Fibroblast of skin of left biceps (primary cell): ENCODE results near the gene BGN.

Experiments
- DNase-seq, 2 experiments: peaks; one replicate each; pipeline ENCODE4 v3.0.0-alpha.2; 2013; ENCODE audit warnings: low read depth in 2 of 2

Gene BGN

DNA sequence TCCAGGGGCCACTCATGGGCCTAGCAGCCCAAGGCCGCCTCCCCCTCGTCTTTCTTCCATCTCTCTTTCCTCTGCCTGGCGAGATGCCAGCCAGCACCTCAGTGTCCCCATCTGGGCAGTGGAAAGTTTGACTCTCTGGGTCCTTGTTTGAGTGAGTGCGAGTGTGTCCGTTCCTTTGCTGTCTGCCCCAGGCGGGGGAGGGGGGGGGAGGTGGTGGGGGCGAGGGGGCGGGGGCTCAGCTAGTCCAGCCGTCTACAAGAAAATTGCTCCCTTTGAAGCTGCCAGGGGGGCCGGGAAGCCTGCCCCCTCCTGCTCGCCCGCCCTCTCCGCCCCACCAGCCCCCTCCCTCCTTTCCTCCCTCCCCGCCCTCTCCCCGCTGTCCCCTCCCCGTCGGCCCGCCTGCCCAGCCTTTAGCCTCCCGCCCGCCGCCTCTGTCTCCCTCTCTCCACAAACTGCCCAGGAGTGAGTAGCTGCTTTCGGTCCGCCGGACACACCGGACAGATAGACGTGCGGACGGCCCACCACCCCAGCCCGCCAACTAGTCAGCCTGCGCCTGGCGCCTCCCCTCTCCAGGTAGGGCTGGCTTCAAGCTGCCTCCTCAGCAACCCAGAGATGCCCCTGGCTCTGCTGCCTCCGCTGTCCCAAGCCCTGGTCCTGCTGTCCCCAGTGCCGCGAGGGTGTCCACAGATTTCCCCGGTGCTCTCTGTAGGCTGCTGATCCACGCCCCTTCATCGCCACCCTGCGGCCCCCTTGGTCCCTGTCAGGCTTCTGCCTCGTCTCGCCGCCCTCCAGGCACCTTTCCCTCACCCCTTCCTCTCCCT, at the start of gene BGN:
Gene BGN, plus strand, starts transcription at position 440 of the 821 bp plus-strand sequence. CDS start 9,652 bp downstream, outside the sequence.
- DNase-seq = no peak

DNA sequence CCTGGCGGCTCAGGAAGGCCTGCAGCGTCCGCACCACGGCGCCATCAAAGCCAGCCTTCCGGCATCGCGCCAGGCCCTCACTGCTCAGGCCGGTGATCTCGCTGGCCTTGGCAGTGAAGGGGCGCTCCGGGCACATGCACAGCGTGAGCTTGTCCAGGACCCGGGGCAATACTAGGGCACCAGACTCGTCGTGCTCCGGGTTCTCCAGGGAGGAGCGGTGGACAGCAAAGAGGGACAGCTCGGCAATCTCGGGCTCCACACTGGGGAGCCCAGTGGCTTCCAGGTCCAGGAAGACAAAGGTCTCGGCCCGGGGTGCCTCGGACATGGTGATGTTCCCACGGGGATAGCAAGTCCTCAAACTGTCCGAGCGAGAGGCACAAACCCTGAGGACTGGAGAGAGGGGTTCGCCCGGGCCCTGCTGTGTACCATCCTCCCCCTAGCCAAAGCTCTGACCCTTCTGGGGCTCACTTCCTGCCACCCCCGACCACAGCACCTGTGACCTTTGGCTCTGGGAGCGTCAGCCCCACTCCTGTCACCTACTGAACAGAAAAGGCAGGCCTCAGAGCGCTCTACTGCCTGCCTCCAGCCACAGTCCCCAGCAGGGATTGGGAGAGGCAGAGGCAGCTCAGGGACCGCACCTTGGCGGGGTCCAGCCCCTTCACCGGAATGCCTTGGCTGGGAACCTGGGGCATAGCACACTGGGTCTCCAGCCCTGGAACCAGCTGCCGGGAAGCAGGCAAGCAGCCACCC, 49.5 kb upstream of the BGN start:
- DNase-seq = no peak

DNA sequence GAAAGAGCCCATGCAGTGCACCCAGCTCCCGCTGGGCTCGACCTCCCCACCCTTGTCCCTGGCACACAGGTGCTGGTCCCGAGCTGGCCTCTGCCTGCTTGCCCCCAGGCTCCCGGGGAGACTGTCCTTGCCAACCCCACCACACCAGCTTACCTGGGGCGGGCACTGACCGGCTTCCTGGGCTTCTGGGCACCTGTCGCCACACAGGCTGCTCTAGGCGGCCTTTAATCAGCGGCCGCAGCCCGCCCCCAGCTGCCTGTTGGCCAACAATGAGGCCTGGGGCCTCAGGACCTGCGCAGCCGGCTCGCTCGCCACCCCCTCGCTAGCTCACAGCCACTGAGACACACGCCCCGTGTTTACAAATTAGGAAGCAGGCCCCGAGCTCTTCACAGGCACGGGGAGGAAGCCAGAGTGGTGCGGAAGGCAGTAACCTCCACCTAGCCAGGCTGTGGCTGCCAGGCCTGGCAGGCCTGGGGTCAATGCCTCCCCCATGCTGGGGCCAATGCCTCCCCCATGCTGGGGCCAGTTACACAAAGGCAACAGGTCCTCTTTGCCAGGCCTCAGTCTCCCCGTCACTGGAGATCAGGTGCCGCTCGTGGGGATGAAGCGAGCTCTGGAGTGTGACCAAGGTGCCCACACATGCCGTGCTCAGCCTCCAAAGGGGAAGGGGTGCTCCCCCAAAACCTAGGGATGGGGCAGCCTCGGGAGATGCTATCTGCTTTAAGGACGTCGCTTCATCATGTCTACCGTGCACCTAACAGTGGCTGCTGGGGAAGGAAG, 48.7 kb upstream of the BGN start, which contains the start of gene TREX2:
Gene TREX2, minus strand, starts transcription at position 201 of the 780 bp plus-strand sequence. CDS start 626 bp downstream, outside the sequence.
- DNase-seq = no peak

DNA sequence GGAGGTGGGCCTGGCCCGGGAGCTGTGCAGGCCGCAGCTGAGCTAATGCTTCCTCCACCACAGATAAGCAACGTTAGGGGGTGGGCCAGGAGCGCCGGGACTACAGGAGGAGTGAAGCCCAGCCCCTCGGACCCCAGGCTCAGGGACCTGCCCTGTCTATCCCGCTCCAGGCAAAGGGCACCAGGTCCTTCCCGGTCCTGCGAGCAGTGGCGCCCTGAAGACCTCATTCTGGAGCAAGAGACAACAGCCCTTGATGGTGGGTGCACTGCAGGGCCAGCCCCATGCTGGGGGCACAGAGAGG, 48.2 kb upstream of the BGN start:
- DNase-seq = no peak

DNA sequence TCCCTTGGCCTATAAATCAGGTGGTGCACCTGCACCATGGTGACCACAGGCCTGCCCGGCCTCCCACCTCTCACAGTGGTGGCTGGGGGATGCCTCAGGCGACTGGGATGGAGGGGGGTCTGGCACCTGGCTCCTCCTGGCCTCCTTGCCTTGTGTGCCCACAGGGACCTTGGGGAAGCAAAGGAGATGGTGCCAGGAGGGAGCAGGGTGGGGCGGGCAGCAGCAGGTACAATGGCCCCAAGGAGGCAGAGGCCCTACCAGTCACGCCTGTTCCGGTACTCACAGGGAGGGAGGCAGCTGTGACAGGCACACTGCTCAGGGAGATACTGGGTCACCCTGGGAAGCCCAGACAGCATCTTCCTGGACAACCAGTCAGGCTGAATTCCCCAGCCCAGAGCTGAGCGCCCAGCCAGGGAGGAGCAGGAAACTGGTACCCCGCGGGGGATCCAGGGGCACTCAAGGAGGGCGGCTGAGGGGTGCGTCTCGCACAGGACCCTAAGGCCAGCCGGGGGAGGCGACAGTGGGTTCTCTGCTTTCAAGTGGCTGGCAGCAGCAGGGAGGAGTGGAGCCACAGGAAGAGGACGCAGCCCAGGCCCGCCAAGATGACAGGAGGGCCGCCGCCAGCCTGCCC, 47.7 kb upstream of the BGN start:
- no peak for DNase-seq

DNA sequence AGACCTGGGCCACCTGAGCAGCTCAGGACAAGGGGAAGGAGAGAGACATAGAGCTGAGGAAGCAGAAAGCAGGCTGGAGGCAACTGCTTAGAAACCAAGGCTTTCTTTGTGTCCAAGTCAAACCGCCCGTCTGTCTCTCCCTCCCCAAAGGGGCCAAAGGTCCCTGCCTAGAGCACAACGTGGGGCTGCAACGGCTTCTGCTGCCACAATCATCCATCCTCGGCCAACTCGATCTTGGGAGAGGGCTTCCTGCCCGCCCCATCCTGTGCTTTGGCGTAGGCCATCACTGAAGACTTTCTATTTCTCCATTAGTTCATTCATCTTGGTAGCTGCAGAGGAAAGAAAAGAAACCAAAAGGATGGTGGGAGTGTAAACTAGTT, 47.2 kb upstream of the BGN start:
- no peak for DNase-seq

DNA sequence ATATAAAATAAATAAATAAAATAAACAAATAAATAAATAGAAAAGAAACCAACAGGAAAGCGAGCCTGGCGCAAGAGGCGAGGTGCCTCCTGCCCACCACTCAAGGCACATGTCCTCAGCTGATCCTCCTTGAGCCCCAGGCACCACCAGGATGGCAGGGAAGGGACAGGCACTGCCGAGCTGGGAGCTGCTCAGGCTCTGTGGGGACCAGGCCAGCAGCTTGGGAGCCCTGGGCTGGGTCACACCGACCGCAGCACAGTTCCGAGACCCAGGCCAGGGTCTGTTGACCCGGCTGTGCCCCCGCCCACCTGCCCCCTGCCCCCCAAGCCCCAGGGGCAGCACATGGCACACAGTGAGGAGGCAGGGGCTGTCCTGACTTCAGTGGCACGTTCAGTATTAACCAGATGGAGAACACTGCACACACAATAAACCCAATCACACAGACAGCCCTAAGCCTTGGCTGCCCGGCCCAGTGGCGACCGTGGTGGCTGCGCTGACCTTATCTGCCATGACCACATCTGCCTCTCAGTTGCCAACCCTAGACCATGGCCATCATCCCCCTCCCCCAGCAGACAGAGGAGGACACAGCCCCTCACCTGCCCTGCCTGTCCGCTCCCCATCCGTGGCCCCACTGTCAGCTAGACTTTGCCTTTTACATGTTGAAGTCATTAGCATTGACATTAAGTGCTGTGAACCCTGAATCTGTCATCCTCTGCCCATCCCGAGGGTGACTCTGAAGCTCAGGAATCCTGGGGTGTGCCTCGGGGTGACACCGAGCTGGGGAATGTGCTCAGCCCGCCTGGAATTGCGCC, 46.0 kb upstream of the BGN start:
- DNase-seq = no peak

DNA sequence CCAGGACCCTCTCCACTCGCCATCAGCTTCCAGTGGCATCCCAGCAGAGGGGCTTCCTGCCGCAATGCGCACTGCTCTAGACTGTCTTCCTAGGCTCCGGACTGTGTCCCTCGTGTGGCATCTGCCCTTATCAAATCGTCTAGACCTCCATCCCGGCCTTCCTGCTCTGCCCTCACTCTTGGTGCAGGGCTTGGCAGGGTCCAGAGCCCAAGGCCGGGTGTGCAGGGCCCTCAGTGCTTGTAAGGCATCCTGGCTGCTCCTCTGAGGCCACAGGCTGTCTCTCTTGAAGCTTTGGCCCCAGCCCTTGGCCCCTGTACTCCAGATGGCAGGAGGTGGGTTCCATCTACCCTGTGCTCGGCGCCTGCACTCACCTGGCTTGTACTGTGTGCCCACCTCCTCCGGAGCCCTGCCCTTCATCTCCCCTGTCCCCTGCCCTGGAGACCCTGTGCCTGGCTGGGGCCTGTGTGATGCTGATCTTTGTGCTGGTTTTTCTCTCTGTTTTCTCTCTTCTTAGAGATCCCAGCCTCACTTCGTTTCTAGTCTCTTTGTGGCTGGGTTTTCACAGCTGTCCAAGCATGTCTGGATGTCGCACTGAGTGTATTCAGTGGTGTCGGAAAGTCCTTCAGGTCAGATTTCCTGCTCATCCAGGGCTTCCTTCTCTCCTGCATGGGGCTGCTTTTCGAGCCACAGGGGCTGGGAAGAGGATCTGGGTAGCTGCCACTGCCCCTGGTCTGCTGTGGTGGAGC, 45.2 kb upstream of the BGN start:
- DNase-seq = no peak

DNA sequence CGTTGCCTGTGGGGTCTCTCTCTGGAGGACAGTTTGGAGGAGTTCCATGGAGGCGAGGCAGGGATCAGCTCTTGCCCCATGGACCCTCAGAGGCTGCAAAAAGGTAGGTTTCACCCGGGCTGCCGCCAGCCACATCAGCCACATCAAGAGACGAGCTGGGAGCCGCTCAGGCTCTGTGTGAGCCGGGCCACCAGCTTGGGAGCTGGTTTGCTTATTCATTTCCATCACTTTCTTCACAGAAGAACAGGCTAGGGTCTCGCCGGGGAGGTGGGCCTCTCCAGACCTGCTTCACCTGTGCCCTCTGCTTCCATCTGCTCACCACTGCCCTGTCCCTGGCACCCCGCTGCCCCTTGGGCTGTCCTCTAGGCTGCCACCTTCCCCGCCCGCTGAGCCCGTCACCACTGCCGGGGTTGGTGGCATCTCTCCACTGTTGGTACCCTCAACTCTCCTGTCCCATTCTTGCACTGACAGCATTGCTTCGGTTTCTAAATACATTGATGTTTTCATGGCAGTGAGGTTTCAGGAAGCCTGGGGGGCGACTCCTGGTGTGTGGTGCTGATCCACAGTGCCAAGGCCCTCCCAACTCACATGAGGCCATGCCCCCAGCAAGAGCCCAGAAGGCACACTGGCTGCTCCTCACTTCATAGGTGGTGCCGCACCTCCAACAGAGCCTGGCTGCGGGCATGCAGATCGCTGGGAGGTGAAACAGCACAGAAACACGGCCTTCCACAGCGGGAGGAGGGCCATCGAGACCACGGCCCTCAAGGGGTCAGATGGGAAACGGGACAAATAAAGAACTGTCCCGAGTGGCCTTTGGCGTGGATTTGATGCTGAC, 44.4 kb upstream of the BGN start:
- no peak for DNase-seq

DNA sequence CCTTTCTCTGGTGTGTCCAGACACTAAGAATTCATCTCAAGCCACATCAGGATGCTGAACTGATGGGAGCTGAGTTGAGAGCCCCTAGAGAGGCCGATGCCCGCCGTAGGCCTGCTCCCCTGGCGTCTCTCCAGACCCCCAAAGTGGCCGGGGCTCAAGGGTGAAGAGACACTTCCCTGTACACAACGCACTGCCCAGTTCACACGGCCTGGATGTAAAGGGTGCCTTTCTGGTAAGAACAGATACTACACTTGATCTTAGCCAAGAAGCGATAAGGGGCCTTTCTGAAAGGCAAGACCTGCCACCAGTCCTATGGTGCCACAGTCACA, 43.9 kb upstream of the BGN start:
- no peak for DNase-seq

DNA sequence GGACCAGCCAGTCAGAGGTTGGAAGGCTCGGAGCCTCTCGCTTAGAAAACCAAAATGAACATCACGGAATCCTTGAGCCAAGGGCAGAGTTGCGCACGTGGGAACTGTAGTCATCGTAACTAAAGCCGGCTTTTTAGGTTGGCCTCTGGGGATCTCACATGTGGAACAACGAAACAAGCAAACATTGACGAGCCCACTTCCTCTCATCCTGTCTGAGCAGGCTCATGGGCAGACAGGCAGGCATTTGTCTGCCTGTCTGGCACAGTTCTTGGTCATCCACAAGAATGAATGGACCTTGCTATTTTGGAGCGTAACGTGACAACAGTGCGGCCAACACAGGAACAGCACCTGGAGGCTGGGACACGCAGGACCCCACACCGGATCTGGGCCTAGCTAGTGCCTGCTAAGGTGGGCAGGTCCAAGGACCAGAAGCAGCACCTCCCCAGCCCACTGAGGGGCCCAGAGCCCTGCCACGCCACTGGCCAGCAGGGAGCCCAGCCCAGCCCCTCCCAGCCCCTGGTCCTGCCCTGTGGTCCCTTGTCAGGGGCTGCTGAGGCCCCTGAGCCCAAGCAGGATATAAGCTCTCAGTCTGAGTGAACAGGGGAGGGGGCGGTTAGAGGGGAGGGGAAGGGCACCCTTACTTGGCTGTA, 39.8 kb upstream of the BGN start:
- no peak for DNase-seq

DNA sequence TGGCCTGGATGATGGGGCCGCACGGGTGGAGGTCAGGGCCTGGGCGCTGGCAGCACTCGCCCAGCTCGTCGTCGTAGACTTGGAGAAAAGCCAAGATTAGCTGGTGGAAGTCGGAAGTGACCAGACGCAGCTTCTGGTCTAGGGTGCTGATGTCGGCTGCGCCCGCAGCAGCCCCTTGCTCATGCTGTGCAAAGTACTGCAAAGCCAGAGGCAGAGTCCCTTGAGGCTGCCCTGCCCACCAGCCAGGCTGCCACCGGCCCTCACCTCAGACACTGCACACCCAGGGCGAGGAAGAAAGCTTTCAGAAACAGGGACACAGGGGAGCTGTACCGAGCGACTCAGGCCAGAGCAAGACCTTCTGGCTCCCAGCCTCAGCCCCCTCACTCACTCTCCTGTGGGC, 39.2 kb upstream of the BGN start:
- DNase-seq = no peak

DNA sequence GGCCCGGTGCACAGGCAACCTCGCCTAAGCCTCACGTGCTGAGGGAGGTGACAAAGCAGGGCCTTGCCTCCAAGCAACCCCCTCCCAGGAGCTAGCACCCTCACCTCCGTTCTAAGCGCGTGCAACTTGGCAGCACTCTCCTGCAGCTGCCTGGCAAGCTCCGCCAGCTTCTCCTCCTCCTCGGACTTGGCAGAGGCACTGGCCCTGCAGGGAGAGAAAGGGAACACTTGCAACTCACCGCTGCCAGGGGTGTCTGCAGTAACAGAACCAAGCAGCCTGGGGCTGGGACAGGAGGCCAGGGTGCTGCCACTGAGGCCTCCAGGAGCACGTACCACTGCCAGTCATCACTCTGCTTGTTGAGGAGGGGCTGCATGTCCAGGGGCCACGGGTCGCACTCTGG, 38.6 kb upstream of the BGN start:
- DNase-seq = no peak

DNA sequence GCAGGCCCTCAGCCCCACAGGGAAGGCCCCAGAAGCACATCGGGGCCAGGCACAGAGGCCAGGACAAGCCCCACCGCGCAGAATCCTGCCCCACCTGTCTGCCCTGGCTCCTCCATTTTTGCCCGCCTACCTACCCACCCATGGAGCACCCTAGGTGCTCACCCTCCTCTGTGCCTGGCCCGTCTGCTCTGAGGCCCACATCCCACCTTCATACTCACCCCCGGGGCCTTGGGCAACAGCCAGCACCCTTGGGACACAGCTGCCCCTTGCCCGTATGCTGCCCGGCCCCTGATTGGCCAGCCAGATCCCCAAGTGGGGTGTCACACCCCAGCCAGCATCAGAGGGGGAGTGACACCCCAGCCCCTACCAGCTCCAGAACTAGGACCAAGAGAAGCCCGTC, 38.1 kb upstream of the BGN start:
- DNase-seq = no peak

DNA sequence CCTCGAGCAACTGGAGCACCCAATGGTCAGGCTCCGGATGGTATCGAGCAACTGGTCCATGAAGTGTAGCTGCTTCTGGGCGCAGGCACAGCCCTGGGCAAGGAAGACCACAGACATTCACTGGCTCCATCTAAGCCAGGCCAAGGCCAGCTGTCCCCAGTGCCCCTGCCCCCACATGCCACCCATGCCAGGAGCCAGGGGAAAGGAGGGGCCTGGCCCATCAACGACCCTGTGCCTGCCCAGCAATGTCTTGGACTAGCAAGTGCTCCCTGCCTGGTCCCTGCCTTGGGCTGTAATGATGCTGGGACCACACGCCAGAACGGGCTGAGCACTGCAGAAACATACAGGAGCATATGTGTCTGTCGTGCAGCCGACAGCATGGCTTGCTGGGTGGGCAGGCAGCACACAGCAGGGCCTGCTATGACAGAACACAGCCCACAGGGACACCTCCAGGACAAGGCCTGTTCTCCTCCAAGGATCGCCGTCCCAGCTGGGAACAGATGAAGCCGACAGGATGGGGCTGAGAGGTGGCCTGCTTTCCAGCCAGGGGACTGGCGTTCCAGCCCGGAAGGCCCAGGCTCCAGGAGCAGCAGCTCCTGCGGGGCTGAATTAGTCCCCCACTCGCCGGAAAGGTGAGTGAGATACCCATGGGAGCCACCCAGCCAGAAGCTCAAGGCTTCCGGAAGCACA, 37.5 kb upstream of the BGN start:
- no peak for DNase-seq

DNA sequence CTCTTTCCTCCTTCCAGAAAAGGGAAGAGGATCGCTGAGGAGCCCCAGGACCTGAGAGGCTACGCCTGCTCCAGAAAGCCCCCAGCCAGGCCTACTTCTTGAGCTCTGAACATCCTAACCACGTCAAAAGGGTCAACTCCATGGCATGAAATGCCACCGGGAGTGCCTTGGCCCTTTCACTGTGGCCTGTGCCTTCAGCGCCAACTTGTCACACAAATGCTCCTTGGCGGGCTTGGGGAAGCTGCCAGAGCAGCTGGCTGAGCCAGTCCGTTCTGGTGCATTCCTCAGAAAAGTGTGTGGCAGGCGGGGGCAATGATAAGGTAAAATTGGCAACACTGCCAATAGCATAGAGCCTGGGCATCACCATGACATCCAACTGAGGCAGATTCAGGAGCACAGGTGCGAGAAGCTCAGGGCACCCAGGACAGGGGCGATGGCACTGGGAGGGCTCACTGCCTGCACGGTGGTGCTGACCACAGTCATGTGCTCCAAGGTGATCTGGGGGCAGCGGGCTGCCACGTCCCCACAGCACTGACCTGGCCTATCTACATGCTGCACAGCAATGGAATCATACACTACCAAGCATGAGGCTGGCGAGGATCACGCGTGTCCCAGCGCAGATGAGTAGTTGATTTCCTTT, 36.8 kb upstream of the BGN start:
- DNase-seq = no peak

DNA sequence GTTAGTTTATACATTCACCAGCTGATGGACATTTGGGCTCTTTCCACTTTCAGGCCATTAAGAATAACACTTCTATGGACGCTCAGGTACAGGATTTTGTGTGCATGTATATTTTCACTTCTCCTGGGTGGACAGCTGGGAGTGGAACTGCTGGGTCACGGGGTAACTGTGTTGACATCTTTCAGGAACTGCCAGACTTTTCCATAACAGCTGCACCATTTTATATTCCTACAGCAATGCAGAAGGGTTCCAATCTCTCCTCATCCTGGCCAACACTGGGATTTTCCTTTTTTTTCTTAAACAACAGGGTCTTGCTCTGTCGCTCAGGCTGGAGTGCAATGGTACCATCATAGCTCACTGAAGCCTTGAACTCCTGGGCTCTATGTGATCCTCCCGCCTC, 36.3 kb upstream of the BGN start:
- no peak for DNase-seq

DNA sequence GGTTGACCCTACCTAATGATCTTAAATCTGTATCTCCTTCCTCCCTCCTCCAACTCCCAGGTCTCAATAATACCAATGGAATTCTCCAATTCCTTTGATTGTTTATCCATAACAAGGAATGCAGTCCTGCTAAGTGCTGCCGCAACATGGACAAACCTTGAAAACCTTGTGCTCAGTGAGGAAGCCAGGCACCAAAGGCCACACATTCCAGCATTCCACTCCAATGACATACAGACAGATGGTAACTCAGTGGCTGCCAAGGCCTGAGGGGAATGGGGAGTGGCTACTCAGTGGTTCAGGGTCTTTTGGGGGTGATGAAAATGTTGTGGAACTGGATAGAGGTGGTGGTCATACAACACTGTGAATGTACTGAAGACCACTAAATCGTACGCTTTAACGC, 34.8 kb upstream of the BGN start:
- DNase-seq = no peak
